HepG2 (cell line): ENCODE results near the gene UBR3.

Source experiments
- CEBPB ChIP-seq: IDR thresholded peaks from 2 replicates; pipeline ENCODE4 v1.6.1; 2011; ENCODE audit warnings: low read depth, low read length, improper control_type of control experiment, borderline replicate concordance
- CREM ChIP-seq, 2 experiments: sonication (generic) in 1 of 2; formaldehyde crosslinking in 1 of 2; IDR thresholded peaks; 2 replicates each; pipeline versions ENCODE4 v1.4.0 to v1.6.1; 2016 to 2020; ENCODE audit warnings: antibody characterized with exemption in 1 of 2, mild to moderate bottlenecking in 1 of 2, missing genetic modification reagents in 1 of 2
- FOXM1 ChIP-seq: sonication (generic); formaldehyde crosslinking; IDR thresholded peaks from 2 replicates; pipeline ENCODE4 v1.5.0; 2020; ENCODE audit warnings: missing genetic modification reagents
- SRSF9 ChIP-seq: fragments of 200-400 bp; formaldehyde crosslinking; IDR thresholded peaks from 2 replicates; pipeline ENCODE4 v1.6.1; 2018; ENCODE audit warnings: borderline replicate concordance, mild to moderate bottlenecking, low read depth, low read length; ENCODE audit not compliant: insufficient read depth, poor library complexity, severe bottlenecking
- ZBTB14 ChIP-seq: sonication (generic); formaldehyde crosslinking; IDR thresholded peaks from 2 replicates; pipeline ENCODE4 v1.4.0; 2020; ENCODE audit warnings: missing genetic modification reagents
- ZNF24 ChIP-seq: fragments of 450-650 bp; IDR thresholded peaks from 2 replicates; pipeline ENCODE4 v1.6.1; 2017; ENCODE audit warnings: antibody characterized with exemption, mild to moderate bottlenecking

- TF ChIP-seq ZNF24: no peak
- TF ChIP-seq SRSF9: no peak
- TF ChIP-seq FOXM1 (CRISPR knock-in tag): no peak
- no peak for TF ChIP-seq CREM (IDR thresholded peaks at IDR 0.05)
- TF ChIP-seq CREM (CRISPR knock-in tag; IDR thresholded peaks at IDR 0.05): no peak
- TF ChIP-seq CEBPB: no peak
- no peak for TF ChIP-seq ZBTB14 (CRISPR knock-in tag)
These were observed 260.1 kb downstream of the UBR3 start for GRCh38 chr2:170087413-170087793.
